MM.1S (cell line): ENCODE data around the gene PIBF1.

Experiments
- EZH2 ChIP-seq: fragments of 300-600 bp; sonication (generic); optimal IDR thresholded peaks from 2 replicates; pipeline ENCODE3; 2017; ENCODE audit warnings: low read depth, mild to moderate bottlenecking, antibody characterized with exemption, low read length, mixed read lengths
- TF ChIP-seq, protein P1 (sequence below): fragments of 300-600 bp; sonication (generic); IDR thresholded peaks from 2 replicates; pipeline ENCODE4 v1.5.1; 2016; ENCODE audit warnings: antibody characterized with exemption, low read length, mixed read lengths

DNA sequence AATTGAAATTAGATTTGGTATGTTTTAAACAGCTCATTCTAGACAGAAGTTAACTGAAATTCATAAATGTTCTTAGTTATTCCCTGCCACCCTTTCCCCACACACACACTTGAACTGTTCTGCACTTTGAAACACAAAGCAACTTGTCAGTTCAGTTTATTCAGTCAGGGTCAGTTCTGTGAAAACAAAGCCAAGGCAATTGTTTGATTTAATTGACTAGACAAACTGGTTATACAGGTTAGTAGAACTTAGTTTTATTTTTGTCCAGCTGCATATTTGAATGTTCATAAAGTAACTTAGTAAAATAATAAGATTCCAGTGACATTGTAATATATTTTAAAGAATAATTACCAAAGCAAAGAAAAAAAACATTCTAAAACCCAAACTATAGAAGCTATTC, 178.6 kb downstream of the PIBF1 start:
- TF ChIP-seq, protein P1, sequence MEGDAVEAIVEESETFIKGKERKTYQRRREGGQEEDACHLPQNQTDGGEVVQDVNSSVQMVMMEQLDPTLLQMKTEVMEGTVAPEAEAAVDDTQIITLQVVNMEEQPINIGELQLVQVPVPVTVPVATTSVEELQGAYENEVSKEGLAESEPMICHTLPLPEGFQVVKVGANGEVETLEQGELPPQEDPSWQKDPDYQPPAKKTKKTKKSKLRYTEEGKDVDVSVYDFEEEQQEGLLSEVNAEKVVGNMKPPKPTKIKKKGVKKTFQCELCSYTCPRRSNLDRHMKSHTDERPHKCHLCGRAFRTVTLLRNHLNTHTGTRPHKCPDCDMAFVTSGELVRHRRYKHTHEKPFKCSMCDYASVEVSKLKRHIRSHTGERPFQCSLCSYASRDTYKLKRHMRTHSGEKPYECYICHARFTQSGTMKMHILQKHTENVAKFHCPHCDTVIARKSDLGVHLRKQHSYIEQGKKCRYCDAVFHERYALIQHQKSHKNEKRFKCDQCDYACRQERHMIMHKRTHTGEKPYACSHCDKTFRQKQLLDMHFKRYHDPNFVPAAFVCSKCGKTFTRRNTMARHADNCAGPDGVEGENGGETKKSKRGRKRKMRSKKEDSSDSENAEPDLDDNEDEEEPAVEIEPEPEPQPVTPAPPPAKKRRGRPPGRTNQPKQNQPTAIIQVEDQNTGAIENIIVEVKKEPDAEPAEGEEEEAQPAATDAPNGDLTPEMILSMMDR: no peak
- TF ChIP-seq EZH2: no peak
